Body of pancreas (tissue), 4 donors: Measurements from ENCODE around the gene GNAT1. TPM values are rescaled to one million over a fixed set of nuclear protein-coding genes. Genes with fewer than 3 reads are reported as not detected.

Experiments used
- ATAC-seq: fragments of 150-250 bp; one replicate; pipeline ENCODE4 v1.9.1; 2016
- DNase-seq, 4 donors: peaks; one replicate each; pipeline ENCODE4 v3.0.0-alpha.2; 2019
- H3K27ac ChIP-seq, 4 donors: fragments of 200-600 bp; sonication (generic); 1 replicate in 3 of 4; 2 replicates in 1 of 4; pipeline versions ENCODE4 v1.5.1 to v1.6.1; 2016 to 2019; ENCODE audit warnings: mild to moderate bottlenecking in 1 of 4, mixed read lengths in 1 of 4, moderate library complexity in 1 of 4
- H3K27me3 ChIP-seq, 2 donors: fragments of 200-600 bp; sonication (generic); one replicate each; pipeline ENCODE4 v1.6.0; 2016; ENCODE audit warnings: mild to moderate bottlenecking in 1 of 2
- H3K36me3 ChIP-seq, 2 donors: fragments of 200-600 bp; sonication (generic); replicated peaks in 1 of 2; 2 replicates each; pipeline ENCODE4 v1.5.1; 2016; ENCODE audit warnings: low read depth in 2 of 2; ENCODE audit not compliant: insufficient read depth in 1 of 2
- H3K4me1 ChIP-seq: fragments of 200-600 bp; sonication (generic); one replicate; pipeline ENCODE4 v1.6.0; 2016
- H3K4me3 ChIP-seq, 2 donors: fragments of 200-600 bp; sonication (generic); 1 replicate in 1 of 2; 2 replicates in 1 of 2; pipeline ENCODE4 v1.5.1; 2016 to 2019
- H3K9me3 ChIP-seq, 3 donors: fragments of 200-600 bp; sonication (generic); 1 replicate in 2 of 3; 2 replicates in 1 of 3; pipeline ENCODE4 v1.5.1; 2016
- POLR2A ChIP-seq, 3 donors: fragments of 450-650 bp; IDR thresholded peaks; one replicate each; pipeline ENCODE4 v1.6.1; 2016; ENCODE audit warnings: antibody characterized with exemption in 3 of 3, mild to moderate bottlenecking in 2 of 3
- WGBS, 2 donors: methylation state at CpG; one replicate each; pipeline ENCODE4 v1.1.5; 2017; 5-methylcytosine and 5-hydroxymethylcytosine counted together
- intact Hi-C: fragments of 100-400 bp; cut with DNase I; formaldehyde crosslinking; loops from one replicate; pipeline ENCODE4 v1.15.1; 2023
- total RNA-seq, 2 donors: library from RNA; depleted of rRNA; stranded (reverse); fragments of >200 nt; gene quantifications; one replicate each; pipeline ENCODE4 v1.1.0, GENCODE V29; 2016
- TF ChIP-seq, protein P1 (sequence below), 7 experiments: fragments of 450-650 bp in 4 of 7; fragments of 200-600 bp in 3 of 7; sonication (generic) in 3 of 7; IDR thresholded peaks; one replicate each; pipeline ENCODE4 v1.5.1; 2016 to 2019; ENCODE audit warnings: antibody characterized with exemption in 7 of 7

GNAT1 gene
- total RNA-seq, 2 donors from 2014 or later, result not detected

GRCh38 chr3:50205413-50206276, 14.2 kb downstream of the GNAT1 start:
- DNase-seq (peak; percentile 83 to 91 (median 90)), ATAC-seq (peak; percentile 65)
- intact Hi-C loops, result no loop called here
- Histone ChIP-seq H3K27me3 (no peaks in the 10 kb centered on the region), H3K4me1 (peaks cover 91% of the 10 kb centered on the region), H3K36me3 (no peaks in the 10 kb centered on the region), H3K4me3 (peak overlapping the region; percentile 50 to 53), H3K27ac (peak overlapping the region; percentile 76 to 91 (median 82)), H3K9me3 (no peaks in the 10 kb centered on the region)
- 1 to 4% methylated on average over 3 to 50 of the region's 67 CpGs for WGBS, 2 donors
- TF ChIP-seq, protein P1, sequence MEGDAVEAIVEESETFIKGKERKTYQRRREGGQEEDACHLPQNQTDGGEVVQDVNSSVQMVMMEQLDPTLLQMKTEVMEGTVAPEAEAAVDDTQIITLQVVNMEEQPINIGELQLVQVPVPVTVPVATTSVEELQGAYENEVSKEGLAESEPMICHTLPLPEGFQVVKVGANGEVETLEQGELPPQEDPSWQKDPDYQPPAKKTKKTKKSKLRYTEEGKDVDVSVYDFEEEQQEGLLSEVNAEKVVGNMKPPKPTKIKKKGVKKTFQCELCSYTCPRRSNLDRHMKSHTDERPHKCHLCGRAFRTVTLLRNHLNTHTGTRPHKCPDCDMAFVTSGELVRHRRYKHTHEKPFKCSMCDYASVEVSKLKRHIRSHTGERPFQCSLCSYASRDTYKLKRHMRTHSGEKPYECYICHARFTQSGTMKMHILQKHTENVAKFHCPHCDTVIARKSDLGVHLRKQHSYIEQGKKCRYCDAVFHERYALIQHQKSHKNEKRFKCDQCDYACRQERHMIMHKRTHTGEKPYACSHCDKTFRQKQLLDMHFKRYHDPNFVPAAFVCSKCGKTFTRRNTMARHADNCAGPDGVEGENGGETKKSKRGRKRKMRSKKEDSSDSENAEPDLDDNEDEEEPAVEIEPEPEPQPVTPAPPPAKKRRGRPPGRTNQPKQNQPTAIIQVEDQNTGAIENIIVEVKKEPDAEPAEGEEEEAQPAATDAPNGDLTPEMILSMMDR (IDR thresholded peaks at IDR 0.05), result no peak
- TF ChIP-seq POLR2A (IDR thresholded peaks at IDR 0.05), result peak; percentile 67 to 79 (median 69)

- H3K36me3 ChIP-seq, result no peaks in the 10 kb centered on the region
- 91 to 92% methylated on average over 11 to 17 of the region's 17 CpGs for WGBS, 2 donors
- DNase-seq (no peak), ATAC-seq (no peak)
- no peak overlapping the region for H3K27ac ChIP-seq
- H3K4me1 ChIP-seq, result peaks cover 91% of the 10 kb centered on the region
- TF ChIP-seq, protein P1 (IDR thresholded peaks at IDR 0.05), result no peak
- H3K9me3 ChIP-seq, result no peaks in the 10 kb centered on the region
- intact Hi-C loops, result no loop called here
- no peaks in the 10 kb centered on the region for H3K27me3 ChIP-seq
- no peak overlapping the region for H3K4me3 ChIP-seq
These were observed 16.1 kb downstream of the GNAT1 start for GRCh38 chr3:50207359-50208042.

DNA sequence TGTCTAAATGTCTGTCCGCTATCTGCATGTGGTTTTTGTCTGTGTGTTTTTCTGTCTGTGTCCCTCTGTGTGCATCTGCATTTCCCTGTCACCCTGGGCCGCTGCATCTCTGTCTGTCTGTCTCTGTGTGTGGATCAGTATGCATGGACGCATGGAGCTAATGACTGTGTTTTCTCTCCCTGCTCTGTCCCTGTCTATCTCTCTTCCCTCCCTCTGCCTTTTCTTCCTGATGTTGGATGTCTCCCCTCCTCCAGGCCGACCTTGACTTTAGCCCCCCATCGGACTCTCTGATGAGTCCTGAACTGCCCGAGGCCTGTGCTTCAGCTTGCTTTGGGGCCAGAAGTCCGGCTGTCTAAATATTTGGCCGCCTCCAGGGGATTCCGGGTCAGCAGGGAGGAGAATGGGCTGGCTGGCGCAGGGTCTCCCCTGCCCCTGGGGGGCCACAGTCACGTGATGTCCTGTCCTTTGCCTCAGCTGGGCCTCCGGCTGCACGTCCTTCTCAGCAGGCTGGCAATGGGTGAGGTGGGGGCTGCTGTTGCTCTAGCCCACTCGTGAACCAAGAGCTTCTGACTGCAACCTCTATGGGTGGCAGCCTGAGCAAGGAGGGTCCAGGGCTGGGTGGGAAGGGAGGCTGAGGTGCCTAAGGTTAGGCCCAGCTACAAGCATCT, 17.4 kb downstream of the GNAT1 start:
- peak overlapping the region in 3 of 4 donors; percentile 19 to 40 (median 39) for H3K27ac ChIP-seq
- no peaks in the 10 kb centered on the region for H3K36me3 ChIP-seq
- intact Hi-C loops, result no loop called here
- peaks cover 91% of the 10 kb centered on the region for H3K4me1 ChIP-seq
- H3K9me3 ChIP-seq, result no peaks in the 10 kb centered on the region
- ATAC-seq (no peak), DNase-seq (no peak)
- no peaks in the 10 kb centered on the region for H3K27me3 ChIP-seq
- no peak overlapping the region for H3K4me3 ChIP-seq
- TF ChIP-seq POLR2A (IDR thresholded peaks at IDR 0.05), result no peak
- TF ChIP-seq, protein P1 (IDR thresholded peaks at IDR 0.05), result no peak
- 56 to 74% methylated on average over 8 to 13 of the region's 14 CpGs for WGBS, 2 donors

- Histone ChIP-seq H3K36me3 (no peaks in the 10 kb centered on the region), H3K27me3 (no peaks in the 10 kb centered on the region), H3K4me1 (peaks cover 86% of the 10 kb centered on the region), H3K9me3 (no peaks in the 10 kb centered on the region), H3K27ac (peak overlapping the region; percentile 75 to 86 (median 79)), H3K4me3 (no peak overlapping the region)
- 60 to 64% methylated on average over 1 to 5 of the region's 5 CpGs for WGBS, 2 donors
- intact Hi-C loops, result no loop called here
- DNase-seq (no peak), ATAC-seq (no peak)
- TF ChIP-seq POLR2A (IDR thresholded peaks at IDR 0.05), result no peak
- TF ChIP-seq, protein P1 (IDR thresholded peaks at IDR 0.05), result no peak
These were observed 18.7 kb downstream of the GNAT1 start for GRCh38 chr3:50210176-50210509.
